ENCODE results near the gene UBL3.

Gene UBL3

GRCh38 chr13:29753618-29754472 lies 96.6 kb downstream of the UBL3 start:
- no peak for DNase-seq

GRCh38 chr13:29752175-29752574 lies 98.2 kb downstream of the UBL3 start:
- DNase-seq = no peak

GRCh38 chr13:29750183-29750530 lies 100.3 kb downstream of the UBL3 start:
- DNase-seq = no peak

- no peak for DNase-seq
These were observed 100.8 kb downstream of the UBL3 start for GRCh38 chr13:29749401-29750182.

DNA sequence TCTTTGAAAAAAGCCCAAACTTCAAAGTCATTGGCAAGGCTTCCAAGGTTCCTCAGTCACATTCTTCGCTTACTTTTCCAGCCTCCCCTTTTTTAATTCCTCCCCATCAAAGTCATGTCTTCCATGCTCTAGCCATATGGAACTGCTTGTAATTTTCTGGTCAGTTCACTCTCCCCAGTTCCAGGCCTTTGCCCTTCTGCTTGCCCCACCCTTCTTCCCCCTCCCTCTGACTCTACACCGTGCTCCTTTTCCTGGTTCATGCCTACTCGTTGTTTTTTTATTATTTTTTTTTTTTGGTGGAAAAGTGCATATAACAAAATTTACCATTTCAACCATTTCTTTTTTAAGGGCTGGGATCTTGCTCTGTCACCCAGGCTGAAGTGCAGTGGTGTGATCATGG lies 102.3 kb downstream of the UBL3 start:
- no peak for DNase-seq

GRCh38 chr13:29746148-29746677 lies 104.2 kb downstream of the UBL3 start:
- DNase-seq = no peak

- no peak for DNase-seq
These were observed 104.7 kb downstream of the UBL3 start for GRCh38 chr13:29745704-29746103.

GRCh38 chr13:29743201-29743786 lies 107.1 kb downstream of the UBL3 start:
- no peak for DNase-seq

- DNase-seq = no peak
These were observed 109.5 kb downstream of the UBL3 start for GRCh38 chr13:29740961-29741360.

DNA sequence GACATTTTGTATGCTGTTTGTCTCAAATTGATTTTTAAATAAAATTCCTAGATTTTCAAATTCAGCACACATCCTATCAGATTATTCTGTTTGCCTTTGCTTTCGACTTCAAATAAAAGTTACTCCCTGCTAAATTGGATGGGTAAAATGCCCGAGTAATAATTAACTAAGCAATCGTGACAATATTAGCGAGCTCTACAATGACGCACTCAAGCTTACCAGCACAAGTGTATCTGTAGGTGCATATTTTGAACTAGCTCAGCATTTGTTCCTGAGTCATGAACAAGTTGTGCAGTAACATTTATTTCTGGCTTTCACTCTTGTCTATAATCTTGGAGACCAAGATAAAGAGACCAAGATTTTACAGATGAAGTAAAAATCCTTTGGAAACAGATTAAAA lies 113.4 kb downstream of the UBL3 start:
- no peak for DNase-seq

GRCh38 chr13:29733147-29733611 lies 117.2 kb downstream of the UBL3 start:
- DNase-seq = no peak

GRCh38 chr13:29730253-29730652 lies 120.2 kb downstream of the UBL3 start:
- DNase-seq = no peak

DNA sequence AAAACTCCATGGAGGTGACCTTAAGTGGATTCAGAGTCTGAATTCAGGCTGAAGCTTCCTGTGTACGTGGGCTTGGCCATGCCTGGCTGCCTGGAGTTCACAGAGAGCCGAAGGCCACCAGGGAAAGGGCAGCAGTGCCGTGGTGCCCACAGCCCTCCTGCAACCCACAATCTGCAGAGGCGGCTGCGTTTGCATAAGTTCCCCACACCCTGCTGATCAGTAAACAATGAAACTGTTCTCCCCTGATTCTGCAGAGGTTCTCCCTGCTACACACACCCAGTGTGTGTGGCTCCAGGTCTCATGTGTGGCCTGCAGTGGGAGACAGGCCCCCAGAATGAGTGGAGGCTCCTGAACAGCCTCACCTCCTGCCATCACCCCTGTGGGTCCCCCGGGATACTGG lies 128.0 kb downstream of the UBL3 start:
- no peak for DNase-seq

- DNase-seq = no peak
These were observed 128.7 kb downstream of the UBL3 start for GRCh38 chr13:29721766-29722165.

DNA sequence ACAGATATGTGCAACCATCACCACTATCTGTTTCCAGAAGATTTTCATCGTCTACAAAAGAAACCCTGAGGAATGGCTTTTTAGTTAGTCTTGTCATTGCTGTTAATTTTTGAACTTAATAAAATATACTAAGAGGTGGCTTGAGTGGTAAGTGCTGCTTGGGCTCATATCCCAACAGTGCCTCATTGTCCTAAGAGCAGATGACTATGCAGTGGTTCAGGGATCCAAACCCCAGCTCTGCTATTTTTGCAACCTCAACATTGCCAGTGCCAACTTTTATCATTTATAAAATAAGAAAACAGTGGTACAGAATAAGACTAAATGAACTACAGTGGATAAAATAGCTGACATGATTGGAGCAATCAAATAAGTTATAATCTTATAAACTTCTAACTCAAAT lies 131.7 kb downstream of the UBL3 start:
- no peak for DNase-seq

- no peak for DNase-seq
These were observed 133.9 kb downstream of the UBL3 start for GRCh38 chr13:29716493-29716892.

All from stimulated activated naive CD4-positive, alpha-beta T cell treated with Interleukin-2 at 50 U/mL for 16 hours (primary cell).